ENCODE measurements around the gene CDPF1.
"Not testable (repeated sequence)": the region's sequence is repeated elsewhere in the genome, so short reads cannot be mapped to it uniquely, and the experiment has no call there.

Gene CDPF1

GRCh38 chr22:46281866-46282678, 32.0 kb upstream of the CDPF1 start:
- DNase-seq (ENCODE audit: low spot score) = no peak

- DNase-seq (ENCODE audit: low spot score) = no peak
These were observed 31.0 kb upstream of the CDPF1 start for GRCh38 chr22:46280999-46281623.

GRCh38 chr22:46280063-46280817, 30.1 kb upstream of the CDPF1 start:
- DNase-seq (ENCODE audit: low spot score) = no peak

GRCh38 chr22:46278656-46279645, 28.9 kb upstream of the CDPF1 start:
- DNase-seq (ENCODE audit: low spot score) = no peak

GRCh38 chr22:46276563-46276962, 26.5 kb upstream of the CDPF1 start:
- no peak for DNase-seq (ENCODE audit: low spot score)

GRCh38 chr22:46275455-46276122, 25.5 kb upstream of the CDPF1 start:
- DNase-seq (ENCODE audit: low spot score) = no peak

- DNase-seq (ENCODE audit: low spot score) = no peak
These were observed 24.3 kb upstream of the CDPF1 start for GRCh38 chr22:46274381-46274780.

- no peak for DNase-seq (ENCODE audit: low spot score)
These were observed 23.5 kb upstream of the CDPF1 start for GRCh38 chr22:46273432-46274148.

- no peak for DNase-seq (ENCODE audit: low spot score)
These were observed 22.8 kb upstream of the CDPF1 start for GRCh38 chr22:46272762-46273431.

GRCh38 chr22:46272196-46272595, 22.1 kb upstream of the CDPF1 start:
- no peak for DNase-seq (ENCODE audit: low spot score)

- no peak for DNase-seq (ENCODE audit: low spot score)
These were observed 19.5 kb upstream of the CDPF1 start for GRCh38 chr22:46269564-46269963.

- peak; percentile 99 for DNase-seq (ENCODE audit: low spot score)
These were observed 17.6 kb upstream of the CDPF1 start, which contains the start of gene TTC38 for GRCh38 chr22:46267431-46268279. TSS of gene TTC38 (plus strand) at chr22:46268008. CDS start at chr22:46268040, 32 bp downstream.

- not testable (repeated sequence) for DNase-seq (ENCODE audit: low spot score)
These were observed 15.5 kb upstream of the CDPF1 start for GRCh38 chr22:46265627-46266026.

GRCh38 chr22:46264520-46264919, 14.4 kb upstream of the CDPF1 start:
- not testable (repeated sequence) for DNase-seq (ENCODE audit: low spot score)

GRCh38 chr22:46263216-46263590, 13.1 kb upstream of the CDPF1 start, which contains the start of gene PKDREJ:
TSS of gene PKDREJ (minus strand) at chr22:46263343. CDS start at chr22:46263322, 21 bp downstream.
- DNase-seq (ENCODE audit: low spot score) = no peak

GRCh38 chr22:46262449-46263215, 12.5 kb upstream of the CDPF1 start:
- DNase-seq (ENCODE audit: low spot score) = peak; percentile 85

GRCh38 chr22:46260038-46260437, 9.9 kb upstream of the CDPF1 start:
- DNase-seq (ENCODE audit: low spot score) = no peak

GRCh38 chr22:46259374-46259773, 9.3 kb upstream of the CDPF1 start:
- no peak for DNase-seq (ENCODE audit: low spot score)

Measured in iPS-NIHi11 (cell line).